CD4-positive, alpha-beta T cell (primary cell): ENCODE results near the gene POLR1E. TPM values are rescaled to one million over a fixed set of nuclear protein-coding genes. Genes with fewer than 3 reads are reported as not detected.

Experiments used
- ATAC-seq: fragments of 200-7000 bp; cut with Tn5 transposase; one replicate; pipeline ENCODE4 v1.10.0; 2022; ENCODE audit warnings: mild to moderate bottlenecking; ENCODE audit not compliant: poor library complexity
- CTCF ChIA-PET: fragments of 350-600 bp; sonication (Branson Sonifier 250); formaldehyde crosslinking; loops from one replicate; lab custom pipeline; 2021; ENCODE audit warnings: antibody characterized with exemption, inconsistent platforms; lab: Charles Lee
- POLR2A ChIA-PET: fragments of 350-600 bp; sonication (Branson Sonifier 250); formaldehyde crosslinking; loops from one replicate; lab custom pipeline; 2021; ENCODE audit warnings: antibody characterized with exemption, inconsistent platforms; lab: Charles Lee
- DNase-seq, 14 experiments: peaks; one replicate each; pipeline ENCODE4 v3.0.0-alpha.2; 2013 to 2020; ENCODE audit warnings: mixed read lengths in 2 of 14
- H3K27ac ChIP-seq, 2 donors: one replicate each; pipeline versions ENCODE4 v1.5.1 to v1.7.0; 2013; ENCODE audit warnings: low read length in 2 of 2, low read depth in 1 of 2, mild to moderate bottlenecking in 1 of 2
- H3K27me3 ChIP-seq, 2 experiments: 1 replicate in 1 of 2; 2 replicates in 1 of 2; pipeline versions ENCODE4 v1.6.1 to v1.7.0; 2013; ENCODE audit warnings: low read length in 2 of 2, control low read depth in 1 of 2, mild to moderate bottlenecking in 1 of 2, moderate library complexity in 1 of 2; ENCODE audit not compliant: insufficient read depth in 2 of 2, control insufficient read depth in 1 of 2
- H3K36me3 ChIP-seq: one replicate; pipeline ENCODE4 v1.6.1; 2013; ENCODE audit warnings: low read length, control low read depth; ENCODE audit not compliant: insufficient read depth
- H3K4me1 ChIP-seq: one replicate; pipeline ENCODE4 v1.6.1; 2013; ENCODE audit warnings: low read length, control low read depth; ENCODE audit not compliant: insufficient read depth
- H3K4me3 ChIP-seq: one replicate; pipeline ENCODE4 v1.5.1; 2013; ENCODE audit warnings: mild to moderate bottlenecking, low read length, moderate library complexity
- H3K9me3 ChIP-seq, 2 experiments: 1 replicate in 1 of 2; 2 replicates in 1 of 2; pipeline versions ENCODE4 v1.6.1 to v1.7.0; 2013; ENCODE audit warnings: low read length in 2 of 2, mild to moderate bottlenecking in 2 of 2, control low read depth in 1 of 2, moderate library complexity in 1 of 2; ENCODE audit not compliant: control insufficient read depth in 1 of 2, insufficient read depth in 1 of 2
- H3K27ac Mint-ChIP-seq: one replicate; pipeline ENCODE4 v1.8.0; 2020; ENCODE audit warnings: mixed read lengths
- H3K27me3 Mint-ChIP-seq: one replicate; pipeline ENCODE4 v1.8.0; 2021; ENCODE audit warnings: mixed read lengths
- H3K36me3 Mint-ChIP-seq: one replicate; pipeline ENCODE4 v1.8.0; 2021; ENCODE audit warnings: low read depth, mixed read lengths
- H3K4me1 Mint-ChIP-seq: one replicate; pipeline ENCODE4 v1.8.0; 2021; ENCODE audit warnings: low read depth, mixed read lengths
- H3K4me3 Mint-ChIP-seq: one replicate; pipeline ENCODE4 v1.8.0; 2020; ENCODE audit warnings: mild to moderate bottlenecking, mixed read lengths
- H3K9me3 Mint-ChIP-seq: one replicate; pipeline ENCODE4 v1.8.0; 2020; ENCODE audit warnings: mixed read lengths
- CTCF ChIP-seq: fragments of 200-600 bp; IDR thresholded peaks from one replicate; pipeline ENCODE4 v1.8.0; 2022; ENCODE audit warnings: antibody characterized with exemption, mild to moderate bottlenecking
- intact Hi-C, 2 experiments: fragments of 100-400 bp; cut with DNase I in 1 of 2; cut with micrococcal nuclease in 1 of 2; formaldehyde crosslinking; loops; one replicate each; pipeline versions ENCODE4 v1.15.1 to v1.9.0; 2023 to 2025; cut with DNase I, micrococcal nuclease
- total RNA-seq, 174 experiments: library from RNA in 2 of 174; stranded (reverse) in 2 of 174; gene quantifications; one replicate each; pipeline ENCODE4 v1.2.3 and lab custom pipeline; 2021 to 2026

Gene POLR1E
- total RNA-seq, 2 experiments from 2014 or later: 28.9 to 29.7 TPM

DNA sequence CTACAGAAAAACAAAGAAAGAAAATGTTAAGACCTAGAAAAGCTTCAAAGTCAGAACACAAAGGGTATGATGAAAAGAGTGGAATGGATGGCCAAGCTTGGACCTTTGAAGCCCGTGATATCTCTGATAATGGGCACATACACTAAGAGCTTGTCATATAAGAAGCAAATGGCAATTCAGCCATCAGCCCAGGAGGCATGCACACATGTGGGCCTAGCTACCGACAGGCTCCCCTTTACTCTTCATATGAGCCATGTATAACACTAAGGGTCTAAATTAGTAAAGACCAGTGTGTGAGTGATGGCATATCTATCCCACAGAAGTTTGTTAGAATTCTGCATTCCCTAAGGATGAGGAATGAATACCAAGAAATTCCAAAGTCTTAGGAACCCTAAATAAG is 43.2 kb upstream of the POLR1E start:
- Mint-ChIP-seq H3K36me3 (peaks cover 56% of the 10 kb centered on the region), H3K27me3 (no peaks in the 10 kb centered on the region), H3K4me3 (no peak overlapping the region), H3K4me1 (peaks cover 20% of the 10 kb centered on the region), H3K27ac (no peak overlapping the region), H3K9me3 (no peaks in the 10 kb centered on the region)
- no peak for ATAC-seq
- Histone ChIP-seq H3K4me3 (no peak overlapping the region), H3K4me1 (no peaks in the 10 kb centered on the region), H3K27me3 (no peaks in the 10 kb centered on the region), H3K36me3 (peaks cover 44% of the 10 kb centered on the region), H3K27ac (no peak overlapping the region), H3K9me3 (no peaks in the 10 kb centered on the region)
- POLR2A ChIA-PET: no interaction called here
- TF ChIP-seq CTCF: no peak
- CTCF ChIA-PET: no interaction called here
- no peak for DNase-seq
- intact Hi-C loops: no loop called here

DNA sequence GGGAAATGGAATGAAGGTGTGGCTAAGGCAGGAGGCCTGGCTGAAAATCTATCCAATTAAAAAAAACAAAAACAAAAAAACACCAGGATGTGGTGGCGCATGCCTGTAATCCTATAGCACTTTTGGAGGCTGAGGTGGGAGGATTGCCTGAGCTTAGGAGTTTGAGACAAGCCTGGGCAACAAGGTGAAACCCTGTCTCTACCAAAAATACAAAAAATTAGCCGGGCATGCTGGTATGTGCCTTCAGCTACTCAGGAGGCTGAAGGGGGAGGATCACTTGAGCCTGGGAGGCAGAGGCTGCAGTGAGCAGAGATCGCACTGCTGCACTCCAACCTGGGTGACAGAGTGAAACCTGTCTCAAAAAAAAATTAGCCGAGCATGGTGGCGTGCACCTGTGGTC is 42.2 kb upstream of the POLR1E start:
- Histone ChIP-seq H3K36me3 (peaks cover 35% of the 10 kb centered on the region), H3K4me3 (no peak overlapping the region), H3K27ac (no peak overlapping the region), H3K4me1 (no peaks in the 10 kb centered on the region), H3K9me3 (no peaks in the 10 kb centered on the region), H3K27me3 (no peaks in the 10 kb centered on the region)
- Mint-ChIP-seq H3K4me3 (no peak overlapping the region), H3K36me3 (peaks cover 50% of the 10 kb centered on the region), H3K9me3 (no peaks in the 10 kb centered on the region), H3K4me1 (peaks cover 22% of the 10 kb centered on the region), H3K27ac (no peak overlapping the region), H3K27me3 (no peaks in the 10 kb centered on the region)
- DNase-seq (no peak), ATAC-seq (no peak)
- ChIA-PET POLR2A (interaction anchor here (0.6 kb wide), 1 partner anchor 324 kb away, joined by 3 read pairs; no protein-coding TSS in a partner anchor), CTCF (no interaction called here)
- intact Hi-C loops: no loop called here
- no peak for TF ChIP-seq CTCF

DNA sequence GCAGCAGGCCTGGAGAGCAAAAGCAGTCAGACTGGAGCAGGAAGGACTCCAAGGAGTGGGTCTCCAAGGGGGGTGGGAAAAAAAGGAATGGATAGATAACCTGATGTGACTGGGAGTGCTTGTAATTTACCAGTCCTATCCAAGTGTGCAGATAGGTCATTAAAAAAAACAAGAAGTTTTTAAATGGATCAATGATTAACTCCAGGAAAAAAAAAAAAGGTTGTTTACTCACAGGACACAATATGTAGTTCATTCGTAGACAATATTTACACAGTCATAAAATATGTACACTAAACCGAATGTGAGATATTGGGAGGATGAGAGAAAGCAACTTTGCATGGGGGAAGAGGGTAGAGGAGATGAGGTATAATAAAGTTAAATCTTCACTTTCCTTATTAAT is 40.9 kb upstream of the POLR1E start:
- no peak overlapping the region for H3K4me3 Mint-ChIP-seq
- CTCF ChIA-PET: no interaction called here
- Histone ChIP-seq H3K4me3 (no peak overlapping the region), H3K9me3 (no peaks in the 10 kb centered on the region), H3K4me1 (no peaks in the 10 kb centered on the region), H3K27ac (no peak overlapping the region), H3K27me3 (no peaks in the 10 kb centered on the region), H3K36me3 (peaks cover 28% of the 10 kb centered on the region)
- TF ChIP-seq CTCF: no peak
- intact Hi-C loops: no loop called here
- POLR2A ChIA-PET: no interaction called here
- DNase-seq: no peak
- H3K36me3 Mint-ChIP-seq: peaks cover 44% of the 10 kb centered on the region
- no peak for ATAC-seq
- no peaks in the 10 kb centered on the region for H3K27me3 Mint-ChIP-seq
- peaks cover 23% of the 10 kb centered on the region for H3K4me1 Mint-ChIP-seq
- H3K27ac Mint-ChIP-seq: no peak overlapping the region
- no peaks in the 10 kb centered on the region for H3K9me3 Mint-ChIP-seq
